WTC11 (cell line): ENCODE measurements around the gene RNU5B-1. TPM values are rescaled to one million over a fixed set of nuclear protein-coding genes. Genes with fewer than 3 reads are reported as not detected.
A peak's percentile ranks its signal among the peaks of the same experiment; 100 is the strongest.

Source experiments
- ATAC-seq: fragments of 200-7000 bp; cut with Tn5 transposase; 2 replicates; pipeline ENCODE4 v1.10.0; 2021; ENCODE audit warnings: mild to moderate bottlenecking, moderate library complexity
- CTCF ChIA-PET: fragments of 300-600 bp; sonication (Branson Sonifier 250); formaldehyde crosslinking; loops from one replicate; lab custom pipeline; 2021; ENCODE audit warnings: antibody characterized with exemption; lab: Charles Lee
- POLR2A ChIA-PET: fragments of 350-600 bp; sonication (Branson Sonifier 250); formaldehyde crosslinking; loops from one replicate; lab custom pipeline; 2021; ENCODE audit warnings: antibody characterized with exemption; lab: Charles Lee
- DNase-seq: peaks from one replicate; pipeline ENCODE4 v3.0.0; 2021; ENCODE audit warnings: low spot score
- H3K27ac Mint-ChIP-seq: 2 replicates; pipeline ENCODE4 v1.8.0; 2021; ENCODE audit warnings: mixed read lengths
- H3K27me3 Mint-ChIP-seq: 2 replicates; pipeline ENCODE4 v1.8.0; 2021; ENCODE audit warnings: low read depth, mild to moderate bottlenecking, moderate library complexity, mixed read lengths
- H3K36me3 Mint-ChIP-seq: 2 replicates; pipeline ENCODE4 v1.8.0; 2021; ENCODE audit warnings: mixed read lengths
- H3K4me1 Mint-ChIP-seq: 2 replicates; pipeline ENCODE4 v1.8.0; 2022; ENCODE audit warnings: mixed read lengths
- H3K4me3 Mint-ChIP-seq: 2 replicates; pipeline ENCODE4 v1.8.0; 2021; ENCODE audit warnings: mild to moderate bottlenecking, moderate library complexity, mixed read lengths
- H3K9me3 Mint-ChIP-seq: 2 replicates; pipeline ENCODE4 v1.8.0; 2021; ENCODE audit warnings: mixed read lengths
- CREM ChIP-seq: sonication (generic); formaldehyde crosslinking; IDR thresholded peaks from 2 replicates; pipeline ENCODE4 v1.8.1; 2022; ENCODE audit warnings: mild to moderate bottlenecking, missing genetic modification reagents, moderate library complexity
- ELF4 ChIP-seq: sonication (generic); formaldehyde crosslinking; IDR thresholded peaks from 2 replicates; pipeline ENCODE4 v1.8.1; 2022; ENCODE audit warnings: low read depth, mild to moderate bottlenecking, moderate library complexity, missing genetic modification reagents
- ESRRA ChIP-seq: sonication (generic); formaldehyde crosslinking; IDR thresholded peaks from 2 replicates; pipeline ENCODE4 v1.8.1; 2022; ENCODE audit warnings: mild to moderate bottlenecking, missing genetic modification reagents, borderline replicate concordance
- FOXJ3 ChIP-seq: sonication (generic); formaldehyde crosslinking; IDR thresholded peaks from 2 replicates; pipeline ENCODE4 v1.9.0; 2021; ENCODE audit warnings: missing genetic modification reagents, mild to moderate bottlenecking, borderline replicate concordance
- IRF2 ChIP-seq: sonication (generic); formaldehyde crosslinking; IDR thresholded peaks from 2 replicates; pipeline ENCODE4 v1.8.0; 2022; ENCODE audit warnings: low read depth, missing genetic modification reagents, borderline replicate concordance
- JAZF1 ChIP-seq: fragments of 250-450 bp; sonication (Bioruptor Pico); IDR thresholded peaks from 2 replicates; pipeline ENCODE4 v1.9.0; 2021; ENCODE audit warnings: moderate library complexity, mild to moderate bottlenecking, inconsistent platforms
- KAT7 ChIP-seq: sonication (generic); formaldehyde crosslinking; IDR thresholded peaks from 2 replicates; pipeline ENCODE4 v1.8.1; 2023; ENCODE audit warnings: missing genetic modification reagents, mild to moderate bottlenecking, borderline replicate concordance
- MXD4 ChIP-seq: fragments of 250-450 bp; sonication (Bioruptor Pico); IDR thresholded peaks from 2 replicates; pipeline ENCODE4 v1.8.0; 2021; ENCODE audit warnings: mild to moderate bottlenecking, moderate library complexity, borderline replicate concordance
- NFATC4 ChIP-seq: fragments of 250-450 bp; sonication (Bioruptor Pico); IDR thresholded peaks from 2 replicates; pipeline ENCODE4 v1.9.0; 2021; ENCODE audit warnings: mild to moderate bottlenecking
- NR2C2 ChIP-seq: sonication (generic); formaldehyde crosslinking; IDR thresholded peaks from 2 replicates; pipeline ENCODE4 v1.8.0; 2022; ENCODE audit warnings: mild to moderate bottlenecking, missing genetic modification reagents
- OVOL2 ChIP-seq: fragments of 250-450 bp; sonication (Bioruptor Pico); IDR thresholded peaks from 2 replicates; pipeline ENCODE4 v1.9.0; 2021; ENCODE audit warnings: mild to moderate bottlenecking, borderline replicate concordance
- PRRX2 ChIP-seq: fragments of 250-450 bp; sonication (Bioruptor Pico); IDR thresholded peaks from 2 replicates; pipeline ENCODE4 v1.8.0; 2021; ENCODE audit warnings: mild to moderate bottlenecking
- RELA ChIP-seq: sonication (generic); formaldehyde crosslinking; IDR thresholded peaks from 2 replicates; pipeline ENCODE4 v1.8.1; 2022; ENCODE audit warnings: missing genetic modification reagents, mild to moderate bottlenecking, borderline replicate concordance
- TCF7 ChIP-seq: sonication (generic); formaldehyde crosslinking; IDR thresholded peaks from 2 replicates; pipeline ENCODE4 v1.8.0; 2022; ENCODE audit warnings: mild to moderate bottlenecking, low read depth, missing genetic modification reagents, moderate library complexity
- ZNF138 ChIP-seq: sonication (generic); formaldehyde crosslinking; conservative IDR thresholded peaks from 2 replicates; pipeline ENCODE4 v1.8.1; 2022; ENCODE audit warnings: mild to moderate bottlenecking, moderate library complexity, missing genetic modification reagents
- ZNF232 ChIP-seq: sonication (generic); formaldehyde crosslinking; IDR thresholded peaks from 2 replicates; pipeline ENCODE4 v1.8.0; 2022; ENCODE audit warnings: mild to moderate bottlenecking, missing genetic modification reagents
- ZNF317 ChIP-seq: sonication (generic); formaldehyde crosslinking; IDR thresholded peaks from 2 replicates; pipeline ENCODE4 v1.8.1; 2023; ENCODE audit warnings: low read depth, mild to moderate bottlenecking, moderate library complexity, missing genetic modification reagents, borderline replicate concordance
- ZNF671 ChIP-seq: fragments of 250-450 bp; sonication (Bioruptor Pico); IDR thresholded peaks from 2 replicates; pipeline ENCODE4 v1.8.0; 2021; ENCODE audit warnings: mild to moderate bottlenecking
- total RNA-seq: library from RNA; stranded (reverse); gene quantifications from 3 replicates; pipeline ENCODE4 v1.2.3, GENCODE V29; 2021
- TF ChIP-seq, protein P1 (sequence below): sonication (generic); formaldehyde crosslinking; IDR thresholded peaks from 2 replicates; pipeline ENCODE4 v1.8.1; 2023; ENCODE audit warnings: mild to moderate bottlenecking, missing genetic modification reagents, moderate library complexity
- TF ChIP-seq, protein P2 (sequence below): fragments of 250-450 bp; sonication (Bioruptor Pico); IDR thresholded peaks from 2 replicates; pipeline ENCODE4 v1.9.0; 2021; ENCODE audit warnings: mild to moderate bottlenecking, borderline replicate concordance
- TF ChIP-seq, protein P3 (sequence below): sonication (generic); formaldehyde crosslinking; IDR thresholded peaks from 2 replicates; pipeline ENCODE4 v1.8.0; 2022; ENCODE audit warnings: missing genetic modification reagents
- TF ChIP-seq, protein P4 (sequence below): fragments of 250-450 bp; sonication (Bioruptor Pico); IDR thresholded peaks from 2 replicates; pipeline ENCODE4 v1.9.0; 2021; ENCODE audit warnings: mild to moderate bottlenecking
- TF ChIP-seq, protein P5 (sequence below): sonication (generic); formaldehyde crosslinking; IDR thresholded peaks from 2 replicates; pipeline ENCODE4 v1.8.1; 2022; ENCODE audit warnings: mild to moderate bottlenecking, moderate library complexity, missing genetic modification reagents
- TF ChIP-seq, protein P6 (sequence below): sonication (generic); formaldehyde crosslinking; IDR thresholded peaks from 2 replicates; pipeline ENCODE4 v1.8.1; 2023; ENCODE audit warnings: mild to moderate bottlenecking, missing genetic modification reagents

The RNU5B-1 gene
- total RNA-seq, 1 experiment from 2014 or later: not detected

DNA sequence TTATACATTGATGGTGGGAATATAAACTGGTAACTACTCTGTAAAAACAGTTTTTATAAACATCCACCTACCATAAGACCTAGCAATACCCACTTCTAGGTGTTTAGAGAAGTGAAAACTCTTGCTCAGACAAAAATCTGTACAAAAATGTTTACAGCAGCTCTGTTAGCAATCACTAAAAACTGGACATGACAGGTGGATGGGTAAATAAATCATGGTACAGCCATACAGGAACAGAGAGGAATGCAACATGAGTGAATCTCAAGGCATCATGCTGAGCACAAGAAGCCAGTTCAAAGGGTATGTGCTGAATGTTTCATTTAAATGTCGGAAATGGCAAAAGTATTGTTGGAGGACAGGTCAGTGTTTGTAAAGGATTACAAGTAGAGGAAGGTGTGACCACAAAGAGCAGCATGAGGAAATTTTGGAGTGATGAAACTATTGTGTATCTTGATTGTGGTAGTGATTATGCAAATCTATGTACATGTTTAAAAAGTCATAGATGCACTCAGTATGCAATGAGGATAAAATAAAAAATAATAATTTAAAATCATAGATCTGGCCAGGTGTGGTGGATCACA, 11.4 kb upstream of the RNU5B-1 start:
- H3K36me3 Mint-ChIP-seq: no peaks in the 10 kb centered on the region
- no peaks in the 10 kb centered on the region for H3K9me3 Mint-ChIP-seq

DNA sequence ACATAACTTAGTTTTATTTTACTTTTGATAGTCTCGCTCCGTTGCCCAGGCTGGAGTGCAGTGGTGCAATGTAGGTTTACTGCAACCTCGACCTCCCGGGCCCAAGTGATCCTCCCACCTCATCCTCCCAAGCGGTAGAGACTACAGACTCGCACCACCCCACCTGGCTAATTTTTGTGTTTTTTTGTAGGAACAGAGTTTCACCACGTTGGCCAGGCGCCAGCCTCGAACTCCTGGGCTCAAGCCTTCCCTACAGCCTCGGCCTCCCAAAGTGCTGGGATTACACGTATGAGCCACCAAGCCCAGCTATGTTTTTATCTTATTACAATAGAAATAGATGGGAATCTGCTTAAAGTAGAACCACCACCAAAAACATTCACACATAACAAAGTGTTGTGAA, 5.7 kb upstream of the RNU5B-1 start:
- Mint-ChIP-seq H3K9me3 (peaks cover 6% of the 10 kb centered on the region), H3K4me1 (peaks cover 24% of the 10 kb centered on the region), H3K27ac (no peak overlapping the region), H3K4me3 (no peak overlapping the region), H3K27me3 (no peaks in the 10 kb centered on the region), H3K36me3 (no peaks in the 10 kb centered on the region)
- CTCF ChIA-PET: interaction anchor here (1.2 to 2.0 kb wide), 3 partner anchors 12 to 24 kb away, joined by 4 to 21 read pairs (median 4); partner anchors contain the start of gene PARP16
- DNase-seq: no peak
- POLR2A ChIA-PET: interaction anchor here (2.3 kb wide), 1 partner anchor 113 kb away, joined by 6 read pairs; the partner anchor contains the start of gene CLPX
- no peak for ATAC-seq
- no peak for TF ChIP-seq ELF4 (CRISPR knock-in tag)
- no peak for TF ChIP-seq ZNF138 (CRISPR knock-in tag)
- TF ChIP-seq, protein P1, sequence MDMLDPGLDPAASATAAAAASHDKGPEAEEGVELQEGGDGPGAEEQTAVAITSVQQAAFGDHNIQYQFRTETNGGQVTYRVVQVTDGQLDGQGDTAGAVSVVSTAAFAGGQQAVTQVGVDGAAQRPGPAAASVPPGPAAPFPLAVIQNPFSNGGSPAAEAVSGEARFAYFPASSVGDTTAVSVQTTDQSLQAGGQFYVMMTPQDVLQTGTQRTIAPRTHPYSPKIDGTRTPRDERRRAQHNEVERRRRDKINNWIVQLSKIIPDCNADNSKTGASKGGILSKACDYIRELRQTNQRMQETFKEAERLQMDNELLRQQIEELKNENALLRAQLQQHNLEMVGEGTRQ (CRISPR knock-in tag): no peak
- no peak for TF ChIP-seq FOXJ3
- no peak for TF ChIP-seq MXD4 (CRISPR knock-in tag)
- TF ChIP-seq, protein P2, sequence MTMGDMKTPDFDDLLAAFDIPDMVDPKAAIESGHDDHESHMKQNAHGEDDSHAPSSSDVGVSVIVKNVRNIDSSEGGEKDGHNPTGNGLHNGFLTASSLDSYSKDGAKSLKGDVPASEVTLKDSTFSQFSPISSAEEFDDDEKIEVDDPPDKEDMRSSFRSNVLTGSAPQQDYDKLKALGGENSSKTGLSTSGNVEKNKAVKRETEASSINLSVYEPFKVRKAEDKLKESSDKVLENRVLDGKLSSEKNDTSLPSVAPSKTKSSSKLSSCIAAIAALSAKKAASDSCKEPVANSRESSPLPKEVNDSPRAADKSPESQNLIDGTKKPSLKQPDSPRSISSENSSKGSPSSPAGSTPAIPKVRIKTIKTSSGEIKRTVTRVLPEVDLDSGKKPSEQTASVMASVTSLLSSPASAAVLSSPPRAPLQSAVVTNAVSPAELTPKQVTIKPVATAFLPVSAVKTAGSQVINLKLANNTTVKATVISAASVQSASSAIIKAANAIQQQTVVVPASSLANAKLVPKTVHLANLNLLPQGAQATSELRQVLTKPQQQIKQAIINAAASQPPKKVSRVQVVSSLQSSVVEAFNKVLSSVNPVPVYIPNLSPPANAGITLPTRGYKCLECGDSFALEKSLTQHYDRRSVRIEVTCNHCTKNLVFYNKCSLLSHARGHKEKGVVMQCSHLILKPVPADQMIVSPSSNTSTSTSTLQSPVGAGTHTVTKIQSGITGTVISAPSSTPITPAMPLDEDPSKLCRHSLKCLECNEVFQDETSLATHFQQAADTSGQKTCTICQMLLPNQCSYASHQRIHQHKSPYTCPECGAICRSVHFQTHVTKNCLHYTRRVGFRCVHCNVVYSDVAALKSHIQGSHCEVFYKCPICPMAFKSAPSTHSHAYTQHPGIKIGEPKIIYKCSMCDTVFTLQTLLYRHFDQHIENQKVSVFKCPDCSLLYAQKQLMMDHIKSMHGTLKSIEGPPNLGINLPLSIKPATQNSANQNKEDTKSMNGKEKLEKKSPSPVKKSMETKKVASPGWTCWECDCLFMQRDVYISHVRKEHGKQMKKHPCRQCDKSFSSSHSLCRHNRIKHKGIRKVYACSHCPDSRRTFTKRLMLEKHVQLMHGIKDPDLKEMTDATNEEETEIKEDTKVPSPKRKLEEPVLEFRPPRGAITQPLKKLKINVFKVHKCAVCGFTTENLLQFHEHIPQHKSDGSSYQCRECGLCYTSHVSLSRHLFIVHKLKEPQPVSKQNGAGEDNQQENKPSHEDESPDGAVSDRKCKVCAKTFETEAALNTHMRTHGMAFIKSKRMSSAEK (CRISPR knock-in tag): no peak
- no peak for TF ChIP-seq RELA (CRISPR knock-in tag)

More for the DNA sequence above, 11.4 kb upstream of the RNU5B-1 start:
- Mint-ChIP-seq H3K27me3 (peaks cover 14% of the 10 kb centered on the region), H3K4me3 (no peak overlapping the region), H3K27ac (peak overlapping the region; percentile 20; the same call in 1 of the 2 replicates), H3K4me1 (peaks cover 11% of the 10 kb centered on the region)
- POLR2A ChIA-PET: no interaction called here
- no peak for ATAC-seq
- CTCF ChIA-PET: no interaction called here
- no peak for DNase-seq
- TF ChIP-seq ZNF671 (CRISPR knock-in tag): no peak
- TF ChIP-seq ZNF317 (CRISPR knock-in tag): no peak
- TF ChIP-seq, protein P3, sequence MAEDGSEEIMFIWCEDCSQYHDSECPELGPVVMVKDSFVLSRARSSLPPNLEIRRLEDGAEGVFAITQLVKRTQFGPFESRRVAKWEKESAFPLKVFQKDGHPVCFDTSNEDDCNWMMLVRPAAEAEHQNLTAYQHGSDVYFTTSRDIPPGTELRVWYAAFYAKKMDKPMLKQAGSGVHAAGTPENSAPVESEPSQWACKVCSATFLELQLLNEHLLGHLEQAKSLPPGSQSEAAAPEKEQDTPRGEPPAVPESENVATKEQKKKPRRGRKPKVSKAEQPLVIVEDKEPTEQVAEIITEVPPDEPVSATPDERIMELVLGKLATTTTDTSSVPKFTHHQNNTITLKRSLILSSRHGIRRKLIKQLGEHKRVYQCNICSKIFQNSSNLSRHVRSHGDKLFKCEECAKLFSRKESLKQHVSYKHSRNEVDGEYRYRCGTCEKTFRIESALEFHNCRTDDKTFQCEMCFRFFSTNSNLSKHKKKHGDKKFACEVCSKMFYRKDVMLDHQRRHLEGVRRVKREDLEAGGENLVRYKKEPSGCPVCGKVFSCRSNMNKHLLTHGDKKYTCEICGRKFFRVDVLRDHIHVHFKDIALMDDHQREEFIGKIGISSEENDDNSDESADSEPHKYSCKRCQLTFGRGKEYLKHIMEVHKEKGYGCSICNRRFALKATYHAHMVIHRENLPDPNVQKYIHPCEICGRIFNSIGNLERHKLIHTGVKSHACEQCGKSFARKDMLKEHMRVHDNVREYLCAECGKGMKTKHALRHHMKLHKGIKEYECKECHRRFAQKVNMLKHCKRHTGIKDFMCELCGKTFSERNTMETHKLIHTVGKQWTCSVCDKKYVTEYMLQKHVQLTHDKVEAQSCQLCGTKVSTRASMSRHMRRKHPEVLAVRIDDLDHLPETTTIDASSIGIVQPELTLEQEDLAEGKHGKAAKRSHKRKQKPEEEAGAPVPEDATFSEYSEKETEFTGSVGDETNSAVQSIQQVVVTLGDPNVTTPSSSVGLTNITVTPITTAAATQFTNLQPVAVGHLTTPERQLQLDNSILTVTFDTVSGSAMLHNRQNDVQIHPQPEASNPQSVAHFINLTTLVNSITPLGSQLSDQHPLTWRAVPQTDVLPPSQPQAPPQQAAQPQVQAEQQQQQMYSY (CRISPR knock-in tag): no peak
- TF ChIP-seq, protein P1 (CRISPR knock-in tag): no peak
- no peak for TF ChIP-seq ESRRA (CRISPR knock-in tag)
- TF ChIP-seq, protein P4, sequence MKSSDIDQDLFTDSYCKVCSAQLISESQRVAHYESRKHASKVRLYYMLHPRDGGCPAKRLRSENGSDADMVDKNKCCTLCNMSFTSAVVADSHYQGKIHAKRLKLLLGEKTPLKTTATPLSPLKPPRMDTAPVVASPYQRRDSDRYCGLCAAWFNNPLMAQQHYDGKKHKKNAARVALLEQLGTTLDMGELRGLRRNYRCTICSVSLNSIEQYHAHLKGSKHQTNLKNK (CRISPR knock-in tag): no peak
- TF ChIP-seq TCF7 (CRISPR knock-in tag): no peak
- TF ChIP-seq ELF4 (CRISPR knock-in tag): no peak
- no peak for TF ChIP-seq IRF2 (CRISPR knock-in tag)
- no peak for TF ChIP-seq NR2C2
- no peak for TF ChIP-seq PRRX2 (CRISPR knock-in tag)
- TF ChIP-seq, protein P5, sequence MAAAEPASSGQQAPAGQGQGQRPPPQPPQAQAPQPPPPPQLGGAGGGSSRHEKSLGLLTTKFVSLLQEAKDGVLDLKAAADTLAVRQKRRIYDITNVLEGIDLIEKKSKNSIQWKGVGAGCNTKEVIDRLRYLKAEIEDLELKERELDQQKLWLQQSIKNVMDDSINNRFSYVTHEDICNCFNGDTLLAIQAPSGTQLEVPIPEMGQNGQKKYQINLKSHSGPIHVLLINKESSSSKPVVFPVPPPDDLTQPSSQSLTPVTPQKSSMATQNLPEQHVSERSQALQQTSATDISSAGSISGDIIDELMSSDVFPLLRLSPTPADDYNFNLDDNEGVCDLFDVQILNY: no peak
- no peak for TF ChIP-seq OVOL2
- TF ChIP-seq ZNF232: no peak
- TF ChIP-seq KAT7 (CRISPR knock-in tag): no peak
- TF ChIP-seq JAZF1 (CRISPR knock-in tag): no peak
- TF ChIP-seq CREM (CRISPR knock-in tag): no peak
- TF ChIP-seq, protein P6, sequence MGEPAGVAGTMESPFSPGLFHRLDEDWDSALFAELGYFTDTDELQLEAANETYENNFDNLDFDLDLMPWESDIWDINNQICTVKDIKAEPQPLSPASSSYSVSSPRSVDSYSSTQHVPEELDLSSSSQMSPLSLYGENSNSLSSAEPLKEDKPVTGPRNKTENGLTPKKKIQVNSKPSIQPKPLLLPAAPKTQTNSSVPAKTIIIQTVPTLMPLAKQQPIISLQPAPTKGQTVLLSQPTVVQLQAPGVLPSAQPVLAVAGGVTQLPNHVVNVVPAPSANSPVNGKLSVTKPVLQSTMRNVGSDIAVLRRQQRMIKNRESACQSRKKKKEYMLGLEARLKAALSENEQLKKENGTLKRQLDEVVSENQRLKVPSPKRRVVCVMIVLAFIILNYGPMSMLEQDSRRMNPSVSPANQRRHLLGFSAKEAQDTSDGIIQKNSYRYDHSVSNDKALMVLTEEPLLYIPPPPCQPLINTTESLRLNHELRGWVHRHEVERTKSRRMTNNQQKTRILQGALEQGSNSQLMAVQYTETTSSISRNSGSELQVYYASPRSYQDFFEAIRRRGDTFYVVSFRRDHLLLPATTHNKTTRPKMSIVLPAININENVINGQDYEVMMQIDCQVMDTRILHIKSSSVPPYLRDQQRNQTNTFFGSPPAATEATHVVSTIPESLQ (CRISPR knock-in tag): no peak
- TF ChIP-seq NFATC4: no peak
- TF ChIP-seq, all 79 proteins: peak for 0
